Ishikawa (cell line): ENCODE measurements around the gene CREBRF.

Source experiments
- CEBPB ChIP-seq: IDR thresholded peaks from 2 replicates; pipeline ENCODE4 v1.6.1; 2012
- CREB1 ChIP-seq: IDR thresholded peaks from 2 replicates; pipeline ENCODE4 v1.6.1; 2012; ENCODE audit warnings: low read depth
- EGR1 ChIP-seq: IDR thresholded peaks from 2 replicates; pipeline ENCODE4 v1.6.1; 2012
- EP300 ChIP-seq: IDR thresholded peaks from 2 replicates; pipeline ENCODE4 v1.6.1; 2012; ENCODE audit warnings: borderline replicate concordance
- FOXM1 ChIP-seq: IDR thresholded peaks from 2 replicates; pipeline ENCODE4 v1.6.1; 2012; ENCODE audit warnings: low read depth, borderline replicate concordance
- MAX ChIP-seq: IDR thresholded peaks from 2 replicates; pipeline ENCODE4 v1.6.1; 2012
- NFIC ChIP-seq: IDR thresholded peaks from 2 replicates; pipeline ENCODE4 v1.6.1; 2012
- RAD21 ChIP-seq: IDR thresholded peaks from 2 replicates; pipeline ENCODE4 v1.6.1; 2012; ENCODE audit warnings: low read depth
- REST ChIP-seq: IDR thresholded peaks from 2 replicates; pipeline ENCODE4 v1.6.1; 2012; ENCODE audit warnings: low read depth, mild to moderate bottlenecking
- TAF1 ChIP-seq: IDR thresholded peaks from 2 replicates; pipeline ENCODE4 v1.6.1; 2012; ENCODE audit warnings: low read depth, mild to moderate bottlenecking
- TCF12 ChIP-seq: IDR thresholded peaks from 2 replicates; pipeline ENCODE4 v1.6.1; 2012; ENCODE audit warnings: low read depth
- TEAD4 ChIP-seq: IDR thresholded peaks from 2 replicates; pipeline ENCODE4 v1.6.1; 2012
- USF1 ChIP-seq: IDR thresholded peaks from 2 replicates; pipeline ENCODE4 v1.6.1; 2012
- YY1 ChIP-seq: IDR thresholded peaks from 2 replicates; pipeline ENCODE4 v1.6.1; 2012; ENCODE audit warnings: low read depth
- ZBTB7A ChIP-seq: IDR thresholded peaks from 2 replicates; pipeline ENCODE4 v1.6.1; 2012; ENCODE audit warnings: low read depth

Gene CREBRF

GRCh38 chr5:173152547-173152946 is 96.4 kb downstream of the CREBRF start:
- no peak for TF ChIP-seq USF1
- TF ChIP-seq ZBTB7A, result no peak
- TF ChIP-seq YY1, result no peak
- TF ChIP-seq CEBPB, result no peak
- TF ChIP-seq CREB1, result no peak
- no peak for TF ChIP-seq TEAD4
- no peak for TF ChIP-seq MAX

- no peak for TF ChIP-seq MAX
- TF ChIP-seq USF1, result no peak
- no peak for TF ChIP-seq TAF1
- no peak for TF ChIP-seq FOXM1
- TF ChIP-seq CREB1, result no peak
- no peak for TF ChIP-seq NFIC
- no peak for TF ChIP-seq REST
- TF ChIP-seq EP300, result no peak
These were observed 97.7 kb downstream of the CREBRF start for GRCh38 chr5:173153842-173154241.

GRCh38 chr5:173155912-173156311 is 99.8 kb downstream of the CREBRF start:
- TF ChIP-seq TAF1, result no peak
- no peak for TF ChIP-seq CREB1
- no peak for TF ChIP-seq MAX
- no peak for TF ChIP-seq EGR1
- TF ChIP-seq RAD21, result no peak
- no peak for TF ChIP-seq ZBTB7A
- TF ChIP-seq CEBPB, result no peak

- TF ChIP-seq TAF1 (no peak), REST (no peak), EP300 (no peak), EGR1 (no peak), CEBPB (no peak), TCF12 (no peak)
These were observed 102.2 kb downstream of the CREBRF start for GRCh38 chr5:173158366-173158765.

- TF ChIP-seq TCF12 (no peak), REST (no peak), YY1 (no peak), FOXM1 (no peak), USF1 (no peak), TEAD4 (no peak), ZBTB7A (no peak), EGR1 (no peak), CREB1 (no peak), NFIC (no peak), RAD21 (no peak), TAF1 (no peak), EP300 (no peak), CEBPB (no peak), MAX (no peak)
These were observed 103.1 kb downstream of the CREBRF start for GRCh38 chr5:173159256-173159655.
